Astrocyte (in vitro differentiated cells and primary cell): ENCODE measurements around the gene ATP5F1D. TPM values are rescaled to one million over a fixed set of nuclear protein-coding genes. Genes with fewer than 3 reads are reported as not detected.

Experiments
- DNase-seq: peaks from one replicate; pipeline ENCODE4 v3.0.0-alpha.2; 2010; ENCODE audit warnings: low read depth
- FAIRE-seq: peaks from 2 replicates; lab custom pipeline; 2011; peaks lifted over from hg19 to GRCh38; lab: Jason Lieb, UNC
- H2AFZ ChIP-seq: 2 replicates; pipeline ENCODE4 v1.6.0; 2012; ENCODE audit warnings: low read depth, low read length, inconsistent platforms
- H3K27ac ChIP-seq: 2 replicates; pipeline ENCODE4 v1.5.1; 2011; ENCODE audit warnings: low read depth, low read length, inconsistent platforms
- H3K27me3 ChIP-seq: 2 replicates; pipeline ENCODE4 v1.6.0; 2011; ENCODE audit warnings: low read length, inconsistent platforms; ENCODE audit not compliant: insufficient read depth
- H3K36me3 ChIP-seq: 2 replicates; pipeline ENCODE4 v1.5.1; 2011; ENCODE audit warnings: low read length, inconsistent platforms; ENCODE audit not compliant: insufficient read depth
- H3K4me1 ChIP-seq: 2 replicates; pipeline ENCODE4 v1.5.1; 2011; ENCODE audit warnings: low read length, inconsistent platforms; ENCODE audit not compliant: insufficient read depth
- H3K4me2 ChIP-seq: 2 replicates; pipeline ENCODE4 v1.6.0; 2012; ENCODE audit warnings: low read length, inconsistent platforms
- H3K4me3 ChIP-seq: 2 replicates; pipeline ENCODE4 v1.5.1; 2011; ENCODE audit warnings: low read depth, mild to moderate bottlenecking, low read length, inconsistent platforms; ENCODE audit not compliant: insufficient read depth
- H3K79me2 ChIP-seq: 2 replicates; pipeline ENCODE4 v1.6.0; 2012; ENCODE audit warnings: mild to moderate bottlenecking, low read length, inconsistent platforms; ENCODE audit not compliant: insufficient read depth
- H3K9ac ChIP-seq: 2 replicates; pipeline ENCODE4 v1.6.0; 2012; ENCODE audit warnings: mild to moderate bottlenecking, low read length, inconsistent platforms
- H3K9me3 ChIP-seq: 2 replicates; pipeline ENCODE4 v1.5.1; 2012; ENCODE audit warnings: low read depth, mild to moderate bottlenecking, low read length, inconsistent platforms; ENCODE audit not compliant: insufficient read depth
- H4K20me1 ChIP-seq: 2 replicates; pipeline ENCODE4 v1.6.0; 2012; ENCODE audit warnings: low read length, inconsistent platforms; ENCODE audit not compliant: insufficient read depth
- H3K27ac Mint-ChIP-seq: one replicate; pipeline ENCODE4 v1.8.0; 2021; ENCODE audit warnings: mild to moderate bottlenecking, mixed read lengths; ENCODE audit not compliant: unreplicated experiment
- H3K27me3 Mint-ChIP-seq: one replicate; pipeline ENCODE4 v1.8.0; 2021; ENCODE audit warnings: low read depth, mixed read lengths; ENCODE audit not compliant: unreplicated experiment
- H3K36me3 Mint-ChIP-seq: one replicate; pipeline ENCODE4 v1.8.0; 2021; ENCODE audit warnings: low read depth, mixed read lengths; ENCODE audit not compliant: unreplicated experiment
- H3K4me1 Mint-ChIP-seq: one replicate; pipeline ENCODE4 v1.8.0; 2021; ENCODE audit warnings: low read depth, mixed read lengths; ENCODE audit not compliant: unreplicated experiment
- H3K4me3 Mint-ChIP-seq: one replicate; pipeline ENCODE4 v1.8.0; 2021; ENCODE audit warnings: mild to moderate bottlenecking, moderate library complexity, mixed read lengths; ENCODE audit not compliant: unreplicated experiment
- H3K9me3 Mint-ChIP-seq: one replicate; pipeline ENCODE4 v1.8.0; 2021; ENCODE audit warnings: mild to moderate bottlenecking, mixed read lengths; ENCODE audit not compliant: unreplicated experiment
- EZH2 ChIP-seq: IDR thresholded peaks from 2 replicates; pipeline ENCODE4 v1.6.1; 2012; ENCODE audit warnings: mild to moderate bottlenecking, low read length, inconsistent platforms; ENCODE audit not compliant: insufficient read depth
- total RNA-seq: library from RNA; stranded (reverse); gene quantifications from 2 replicates; pipeline ENCODE4 v1.2.1, GENCODE V29; 2021
- TF ChIP-seq, protein P1 (sequence below): IDR thresholded peaks from 2 replicates; pipeline ENCODE4 v1.5.1; 2011; ENCODE audit warnings: low read depth, mild to moderate bottlenecking, inconsistent platforms, low read length, moderate library complexity; ENCODE audit not compliant: insufficient read depth

ATP5F1D gene
- total RNA-seq, 1 donor from 2014 or later: 154 TPM

GRCh38 chr19:1259876-1260748, 18.6 kb downstream of the ATP5F1D start:
- Histone ChIP-seq H2AFZ (no peak overlapping the region), H3K9me3 (no peaks in the 10 kb centered on the region), H4K20me1 (peaks cover 49% of the 10 kb centered on the region), H3K27ac (peak overlapping the region; percentile 69), H3K4me3 (no peak overlapping the region), H3K36me3 (peaks cover 14% of the 10 kb centered on the region), H3K4me1 (peaks cover 64% of the 10 kb centered on the region), H3K27me3 (no peaks in the 10 kb centered on the region), H3K79me2 (peaks cover 23% of the 10 kb centered on the region), H3K4me2 (peak overlapping the region; percentile 79), H3K9ac (peak overlapping the region; percentile 52)
- TF ChIP-seq, protein P1, sequence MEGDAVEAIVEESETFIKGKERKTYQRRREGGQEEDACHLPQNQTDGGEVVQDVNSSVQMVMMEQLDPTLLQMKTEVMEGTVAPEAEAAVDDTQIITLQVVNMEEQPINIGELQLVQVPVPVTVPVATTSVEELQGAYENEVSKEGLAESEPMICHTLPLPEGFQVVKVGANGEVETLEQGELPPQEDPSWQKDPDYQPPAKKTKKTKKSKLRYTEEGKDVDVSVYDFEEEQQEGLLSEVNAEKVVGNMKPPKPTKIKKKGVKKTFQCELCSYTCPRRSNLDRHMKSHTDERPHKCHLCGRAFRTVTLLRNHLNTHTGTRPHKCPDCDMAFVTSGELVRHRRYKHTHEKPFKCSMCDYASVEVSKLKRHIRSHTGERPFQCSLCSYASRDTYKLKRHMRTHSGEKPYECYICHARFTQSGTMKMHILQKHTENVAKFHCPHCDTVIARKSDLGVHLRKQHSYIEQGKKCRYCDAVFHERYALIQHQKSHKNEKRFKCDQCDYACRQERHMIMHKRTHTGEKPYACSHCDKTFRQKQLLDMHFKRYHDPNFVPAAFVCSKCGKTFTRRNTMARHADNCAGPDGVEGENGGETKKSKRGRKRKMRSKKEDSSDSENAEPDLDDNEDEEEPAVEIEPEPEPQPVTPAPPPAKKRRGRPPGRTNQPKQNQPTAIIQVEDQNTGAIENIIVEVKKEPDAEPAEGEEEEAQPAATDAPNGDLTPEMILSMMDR: no peak
- no peak for TF ChIP-seq EZH2
- no peak for DNase-seq
- no peak for FAIRE-seq
- Mint-ChIP-seq H3K27me3 (no peaks in the 10 kb centered on the region), H3K27ac (peak overlapping the region; percentile 92), H3K4me3 (peak overlapping the region; percentile 45), H3K4me1 (peaks cover 29% of the 10 kb centered on the region), H3K36me3 (peaks cover 6% of the 10 kb centered on the region), H3K9me3 (no peaks in the 10 kb centered on the region)

DNA sequence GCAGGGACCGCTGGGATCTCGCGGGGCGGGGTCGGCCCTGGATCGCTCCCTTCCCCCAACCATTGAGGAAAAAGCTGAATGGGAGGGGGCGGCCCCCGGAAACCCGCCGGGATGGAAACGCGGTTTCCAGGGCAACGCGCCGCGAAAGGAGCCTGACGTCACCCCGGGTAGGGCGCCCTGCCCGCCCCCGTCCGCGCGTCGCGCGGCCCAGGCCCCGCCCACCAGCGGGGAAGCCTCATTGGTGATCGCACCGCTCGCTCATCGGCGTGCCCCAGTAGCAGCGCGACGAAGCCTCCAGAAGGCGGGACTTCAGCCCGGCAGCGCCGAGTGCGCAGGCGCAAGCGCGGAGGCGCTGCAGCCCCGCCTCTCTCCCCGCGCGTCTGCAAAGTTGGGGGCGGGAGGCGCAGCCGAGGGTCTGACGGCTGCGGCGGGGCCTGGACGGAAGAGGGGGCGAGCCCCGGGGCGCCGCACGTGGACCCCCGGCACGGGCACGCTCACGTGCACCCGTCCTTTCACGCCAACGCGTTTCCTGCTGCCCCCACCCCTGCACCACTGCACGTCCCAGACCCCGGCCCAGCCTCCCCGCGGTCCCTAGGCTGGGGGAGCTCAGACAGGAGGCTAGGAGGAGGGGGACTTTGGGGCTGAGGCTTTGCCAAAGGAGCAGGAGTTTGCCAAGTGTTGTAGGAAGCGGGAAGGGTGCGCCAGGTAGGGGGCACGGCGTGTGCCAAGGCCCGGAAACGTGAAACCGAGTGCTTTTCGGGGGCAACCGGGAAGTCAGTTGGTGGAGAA, 19.4 kb downstream of the ATP5F1D start:
- Histone ChIP-seq H3K36me3 (peaks cover 10% of the 10 kb centered on the region), H3K4me3 (peak overlapping the region; percentile 59), H3K9ac (peak overlapping the region; percentile 84), H3K27ac (peak overlapping the region; percentile 86), H3K9me3 (no peaks in the 10 kb centered on the region), H3K79me2 (peaks cover 14% of the 10 kb centered on the region), H3K27me3 (no peaks in the 10 kb centered on the region), H2AFZ (no peak overlapping the region), H3K4me2 (peak overlapping the region; percentile 96), H3K4me1 (peaks cover 64% of the 10 kb centered on the region), H4K20me1 (peaks cover 41% of the 10 kb centered on the region)
- Mint-ChIP-seq H3K27ac (peak overlapping the region; percentile 91), H3K36me3 (peaks cover 6% of the 10 kb centered on the region), H3K9me3 (no peaks in the 10 kb centered on the region), H3K4me3 (peak overlapping the region; percentile 90), H3K4me1 (peaks cover 31% of the 10 kb centered on the region), H3K27me3 (no peaks in the 10 kb centered on the region)
- peak; percentile 82 for DNase-seq
- no peak for TF ChIP-seq EZH2
- TF ChIP-seq, protein P1: no peak
- no peak for FAIRE-seq
